ENCODE results near the gene DLL4.

DLL4 gene

DNA sequence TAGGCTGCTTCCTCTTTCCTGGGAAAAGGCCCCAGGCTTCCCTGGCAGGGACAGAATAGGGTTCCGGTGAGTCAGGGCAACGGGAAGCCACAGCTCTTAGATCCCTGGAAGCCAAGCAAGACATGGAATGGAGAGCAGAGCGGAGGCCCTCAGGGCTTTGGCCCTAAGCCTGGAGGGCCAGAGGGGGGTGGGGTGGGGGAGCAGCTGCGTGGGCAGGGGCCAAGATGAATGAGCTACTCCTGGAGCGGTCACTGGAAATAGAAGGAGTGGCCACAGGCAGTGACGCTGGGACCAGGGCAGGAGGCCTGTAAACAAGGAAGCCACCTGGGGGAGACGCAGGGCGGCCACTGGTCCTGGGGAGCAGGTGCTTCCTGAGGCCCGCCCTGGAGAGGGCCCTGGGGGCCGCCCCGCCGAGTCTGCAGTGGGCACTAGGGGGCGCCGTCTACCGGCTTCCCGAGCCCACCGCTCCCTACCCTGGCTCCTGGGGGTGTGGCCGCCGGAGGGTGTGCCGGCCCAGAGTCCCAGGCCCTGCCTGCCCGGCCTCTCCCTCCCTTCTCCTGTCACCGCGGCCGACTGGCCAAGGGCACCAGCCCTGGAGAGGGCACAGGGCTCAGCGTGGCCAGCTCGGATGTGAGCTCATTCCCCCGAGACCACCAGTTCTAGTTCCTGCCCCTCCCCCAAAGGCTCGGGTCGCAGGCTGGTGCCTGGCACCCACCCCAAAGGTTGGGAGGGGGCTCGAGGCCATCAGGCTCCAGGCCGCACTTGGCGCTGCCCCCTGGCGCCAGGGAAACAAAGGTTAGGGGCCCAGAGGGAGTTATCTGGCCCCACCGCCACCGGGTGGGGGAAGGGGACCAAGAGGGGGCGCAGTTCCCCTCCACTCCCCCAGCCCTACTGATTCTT, 22.8 kb upstream of the DLL4 start:
- DNase-seq (ENCODE audit: low read depth in 1 of 2, low spot score in 1 of 2) = peak; percentile 52 to 67

- DNase-seq (ENCODE audit: low read depth in 1 of 2, low spot score in 1 of 2) = peak in 1 of 2 donors; percentile 19
Observed at GRCh38 chr15:40906991-40907802, 21.9 kb upstream of the DLL4 start.

DNA sequence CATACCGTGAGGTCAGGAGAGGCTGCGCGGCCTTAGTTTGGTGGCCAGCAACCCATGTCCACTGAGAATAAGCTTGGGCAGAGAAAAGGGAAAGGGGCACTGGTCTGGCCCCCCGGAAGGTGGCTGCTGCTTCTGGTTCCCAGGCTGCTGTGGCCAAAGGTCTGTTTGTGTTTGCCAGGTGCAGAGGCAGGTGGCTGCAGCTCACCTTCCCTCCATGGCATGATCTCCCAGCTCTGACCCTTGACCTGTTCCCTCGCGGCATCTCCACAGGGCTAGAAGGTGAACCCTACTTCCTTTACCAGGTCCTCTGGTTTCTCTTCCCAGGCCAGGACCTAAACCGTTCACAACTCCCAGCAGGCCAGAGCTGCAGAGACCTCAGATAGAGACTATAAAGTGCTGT, 21.0 kb upstream of the DLL4 start:
- no peak for DNase-seq (ENCODE audit: low read depth in 1 of 2, low spot score in 1 of 2)

DNA sequence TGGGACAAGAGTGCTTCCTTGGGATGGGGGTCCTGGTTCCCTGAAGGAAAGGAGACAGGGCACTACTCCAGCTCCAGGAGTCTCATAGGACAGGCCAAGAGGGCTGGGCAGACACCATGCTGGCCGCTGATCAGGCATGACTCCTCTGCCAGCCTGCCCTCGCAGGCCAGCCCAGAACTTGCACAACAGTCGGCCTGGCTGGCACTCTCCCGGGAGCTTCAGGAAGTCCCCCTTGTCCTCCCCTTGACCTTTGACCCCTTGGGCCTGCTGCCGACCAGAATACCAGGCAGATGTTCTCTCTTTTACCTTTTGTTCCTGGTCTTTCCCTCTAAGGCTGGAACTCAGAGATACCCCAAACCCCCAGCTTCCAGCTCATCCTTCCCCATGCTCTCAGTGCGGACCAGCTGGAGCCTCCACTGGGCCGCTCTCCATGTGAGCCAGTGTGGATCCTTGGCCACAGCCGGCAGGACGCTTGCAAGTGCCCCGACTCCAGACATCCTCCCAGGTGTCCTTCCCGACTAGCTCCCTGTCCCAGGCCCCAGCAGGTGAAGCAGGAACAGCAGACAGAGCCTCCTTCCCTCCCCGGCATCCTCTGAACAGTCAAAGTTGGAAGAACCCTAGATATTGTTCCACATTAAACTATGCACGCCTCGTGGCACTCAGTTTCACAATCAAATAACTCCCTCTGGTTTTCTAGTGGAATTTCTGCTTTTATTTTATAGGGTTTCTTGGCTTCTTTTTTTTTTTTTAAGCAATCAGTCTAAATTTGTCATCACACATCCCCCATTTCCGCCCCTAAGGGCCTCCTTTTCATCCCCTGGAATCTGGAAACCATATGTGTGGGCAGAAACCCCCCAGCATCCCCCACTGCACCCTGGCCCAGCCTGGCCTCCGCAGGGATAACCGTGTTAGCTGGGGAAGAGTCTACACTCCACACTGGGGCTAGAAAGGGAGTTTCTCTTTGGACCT, 19.2 kb upstream of the DLL4 start:
- DNase-seq (ENCODE audit: low read depth in 1 of 2, low spot score in 1 of 2) = no peak

GRCh38 chr15:40911141-40911540, 18.0 kb upstream of the DLL4 start:
- no peak for DNase-seq (ENCODE audit: low read depth in 1 of 2, low spot score in 1 of 2)

GRCh38 chr15:40911693-40912092, 17.4 kb upstream of the DLL4 start:
- no peak for DNase-seq (ENCODE audit: low read depth in 1 of 2, low spot score in 1 of 2)

DNA sequence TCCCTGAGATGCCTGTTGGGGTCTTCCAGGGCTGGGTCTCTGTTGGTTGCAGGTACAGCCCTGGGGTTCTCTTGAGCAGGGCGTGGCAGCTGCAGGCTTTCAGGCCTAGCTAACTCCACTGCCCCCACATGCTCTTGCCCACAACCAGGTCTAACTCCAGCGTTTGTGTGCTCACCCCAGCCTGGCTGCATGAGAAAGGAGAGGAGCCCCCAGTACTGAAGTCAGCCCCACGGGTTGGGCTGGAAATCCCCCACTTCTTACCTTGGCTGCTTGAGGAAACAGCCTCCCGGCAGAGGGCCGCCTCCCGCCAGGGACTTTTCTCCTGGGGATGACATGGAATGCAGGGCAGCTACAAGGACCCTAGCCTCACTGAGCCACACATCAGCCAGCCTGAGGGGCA, 16.7 kb upstream of the DLL4 start:
- DNase-seq (ENCODE audit: low read depth in 1 of 2, low spot score in 1 of 2) = no peak

DNA sequence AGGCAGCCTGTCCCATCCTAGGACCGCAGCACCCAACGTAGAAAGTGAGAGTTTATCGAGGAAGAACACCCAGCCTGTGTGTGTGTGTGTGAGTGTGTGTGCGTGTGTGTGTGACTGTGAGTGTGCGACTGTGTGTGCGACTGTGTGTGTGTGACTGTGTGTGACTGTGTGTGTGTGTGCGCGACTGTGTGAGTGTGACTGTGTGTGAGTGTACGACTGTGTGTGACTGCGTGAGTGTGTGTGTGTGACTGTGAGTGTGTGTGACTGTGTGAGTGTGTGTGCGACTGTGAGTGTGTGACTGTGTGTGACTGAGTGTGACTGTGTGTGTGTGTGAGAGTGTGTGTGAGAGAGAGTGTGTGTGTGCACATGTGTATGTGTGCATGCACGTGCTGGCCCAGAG, 15.1 kb upstream of the DLL4 start:
- no peak for DNase-seq (ENCODE audit: low read depth in 1 of 2, low spot score in 1 of 2)

DNA sequence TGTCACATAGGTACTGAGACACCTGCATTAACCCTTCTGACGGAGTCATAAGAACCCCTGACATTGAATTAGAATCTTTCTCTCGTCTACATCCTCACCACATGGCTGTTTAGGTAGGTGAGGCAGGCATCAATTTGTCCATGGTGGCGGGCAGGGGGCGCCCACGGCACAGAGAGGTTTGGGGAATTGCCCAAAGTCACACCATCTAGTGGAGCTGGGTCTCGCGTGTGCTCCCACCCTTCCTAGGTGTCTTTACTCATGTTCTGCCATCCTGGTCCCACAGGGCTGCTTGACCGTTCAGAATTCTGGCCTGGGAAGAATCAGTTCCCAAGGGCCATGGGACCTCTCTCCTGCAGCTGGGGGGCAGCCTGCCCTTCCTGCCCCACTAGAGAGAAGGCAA, 14.7 kb upstream of the DLL4 start:
- no peak for DNase-seq (ENCODE audit: low read depth in 1 of 2, low spot score in 1 of 2)

DNA sequence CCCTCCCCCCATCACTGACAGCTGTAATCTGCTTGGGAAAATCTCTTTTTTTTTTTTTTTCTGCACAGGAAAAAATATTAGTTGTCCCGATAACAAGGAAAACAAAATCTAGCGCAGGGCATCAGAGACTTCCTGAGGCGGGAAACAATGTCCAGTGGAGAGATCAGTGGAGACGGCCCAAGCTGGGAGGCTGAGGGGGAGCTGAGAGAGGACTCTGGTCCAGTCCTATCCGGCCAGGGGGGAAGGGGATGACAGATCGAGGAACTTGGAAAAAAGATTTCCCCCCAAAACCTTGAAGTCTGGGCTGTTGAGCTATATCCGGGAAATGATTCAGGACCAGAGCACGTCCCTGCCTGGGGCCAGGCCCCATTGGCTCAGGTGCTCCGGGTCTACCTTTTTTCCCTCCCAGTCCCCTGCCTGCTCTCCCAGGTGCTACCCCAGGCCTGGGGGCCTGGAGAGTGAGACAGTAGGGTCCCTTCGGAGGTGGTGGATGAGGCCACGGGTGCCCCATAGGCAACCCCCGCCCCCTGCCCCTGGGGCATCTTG, 14.0 kb upstream of the DLL4 start:
- DNase-seq (ENCODE audit: low read depth in 1 of 2, low spot score in 1 of 2) = no peak

GRCh38 chr15:40915679-40916078, 13.5 kb upstream of the DLL4 start:
- DNase-seq (ENCODE audit: low read depth in 1 of 2, low spot score in 1 of 2) = no peak

DNA sequence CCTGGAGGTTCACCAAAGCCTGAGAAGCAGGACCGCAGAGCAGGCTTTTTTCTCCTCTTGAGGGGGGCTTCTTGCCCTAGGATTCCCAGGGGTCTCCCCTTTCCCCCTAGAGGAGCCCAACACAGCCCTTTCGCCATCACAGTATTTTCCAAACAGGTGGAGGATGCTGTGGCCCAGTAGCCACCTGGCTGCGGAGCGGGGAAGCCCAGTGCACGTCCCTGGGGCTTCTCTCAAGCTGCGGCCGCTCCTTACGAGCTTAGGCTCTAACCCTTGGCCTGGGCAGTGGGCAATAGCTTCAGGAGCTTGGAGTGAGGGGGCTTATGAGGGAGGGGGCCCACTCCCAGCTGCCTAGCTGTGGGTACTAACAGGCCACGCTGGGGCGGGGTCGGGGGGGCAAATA, 11.6 kb upstream of the DLL4 start:
- DNase-seq (ENCODE audit: low read depth in 1 of 2, low spot score in 1 of 2) = no peak

DNA sequence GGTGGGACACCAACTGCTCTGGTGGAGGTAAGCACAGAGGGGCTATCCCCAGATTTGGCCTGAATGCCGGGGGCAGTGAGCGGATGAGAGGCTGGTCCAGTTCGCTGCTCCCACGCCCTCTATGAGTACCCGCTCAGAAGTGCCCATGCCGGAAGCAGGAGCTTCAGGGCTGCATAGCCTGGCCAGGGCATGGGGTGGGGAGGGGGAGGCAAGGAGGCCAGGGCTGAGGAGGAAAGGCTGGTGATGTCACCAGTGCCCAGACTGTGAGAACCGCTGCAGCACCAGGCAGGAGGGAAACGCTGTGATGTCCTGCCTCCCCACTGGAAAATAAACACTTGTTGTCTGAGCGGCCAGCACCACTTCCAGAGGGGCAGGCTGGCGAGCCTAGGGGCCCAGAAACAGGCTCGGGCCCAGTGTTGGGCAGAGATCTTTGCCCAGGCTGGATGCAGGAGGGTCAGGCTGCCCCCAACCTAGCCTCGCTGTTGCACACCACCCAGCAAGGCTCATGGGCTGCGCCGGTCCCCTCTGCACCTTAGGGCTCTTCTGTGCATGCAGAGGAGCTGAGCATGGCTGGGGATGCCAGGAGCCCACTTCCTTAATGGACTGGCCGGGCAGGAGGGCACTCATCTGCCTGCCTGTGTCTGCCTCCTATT, 10.9 kb upstream of the DLL4 start:
- DNase-seq (ENCODE audit: low read depth in 1 of 2, low spot score in 1 of 2) = no peak

- DNase-seq (ENCODE audit: low read depth in 1 of 2, low spot score in 1 of 2) = no peak
Observed at GRCh38 chr15:40918799-40919392, 10.2 kb upstream of the DLL4 start.

DNA sequence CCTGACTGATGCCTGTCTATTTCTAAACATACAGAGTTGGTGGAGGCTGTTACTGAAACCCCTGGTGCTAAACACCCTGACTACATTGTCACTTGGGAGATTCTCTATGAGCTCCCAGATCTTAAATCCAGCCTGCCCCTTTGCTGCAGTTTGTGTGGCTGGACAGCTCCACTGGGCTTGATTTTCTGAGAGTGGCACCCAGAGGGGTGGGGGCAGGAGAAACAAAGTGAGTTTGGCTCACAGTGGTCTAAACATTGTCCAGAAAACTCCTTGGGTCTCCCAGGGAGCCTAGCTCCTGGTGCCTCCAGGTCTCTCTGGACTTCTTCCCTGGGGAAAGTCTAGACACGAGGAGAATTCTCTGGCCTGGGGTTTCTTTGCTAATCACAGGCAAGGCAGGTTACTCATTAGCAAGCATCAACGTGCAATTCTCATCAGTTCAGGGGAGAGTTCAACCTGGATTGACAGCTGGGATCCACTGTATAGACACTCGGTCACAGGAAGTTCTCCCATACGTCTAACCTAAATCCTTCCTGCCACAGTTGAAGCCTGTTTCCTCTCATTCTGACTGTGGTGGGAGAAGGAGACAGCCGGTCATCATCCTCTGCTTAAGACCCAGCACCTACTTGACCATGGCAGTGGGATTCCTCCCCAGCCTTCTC, 7.1 kb upstream of the DLL4 start:
- DNase-seq (ENCODE audit: low read depth in 1 of 2, low spot score in 1 of 2) = no peak

DNA sequence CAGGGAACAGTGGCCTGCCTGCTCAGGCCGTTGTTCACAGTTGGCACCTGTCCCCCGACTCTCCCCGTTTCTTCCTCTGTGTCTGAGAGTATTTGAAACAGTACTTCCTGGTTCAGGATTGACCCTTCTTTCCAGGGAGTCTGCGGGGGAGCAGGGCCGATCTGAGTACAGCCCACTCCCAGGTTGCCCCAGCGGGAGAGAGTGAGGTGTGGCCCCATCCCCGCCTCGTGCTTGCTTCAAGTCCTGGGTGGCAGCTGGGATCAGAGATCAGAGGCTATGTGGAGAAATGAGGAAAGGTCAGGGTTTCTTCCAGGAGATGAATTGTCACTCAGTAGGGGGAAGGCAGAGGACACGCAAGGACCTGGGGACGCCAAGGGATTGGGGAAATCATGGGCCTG, 6.5 kb upstream of the DLL4 start:
- no peak for DNase-seq (ENCODE audit: low read depth in 1 of 2, low spot score in 1 of 2)

DNA sequence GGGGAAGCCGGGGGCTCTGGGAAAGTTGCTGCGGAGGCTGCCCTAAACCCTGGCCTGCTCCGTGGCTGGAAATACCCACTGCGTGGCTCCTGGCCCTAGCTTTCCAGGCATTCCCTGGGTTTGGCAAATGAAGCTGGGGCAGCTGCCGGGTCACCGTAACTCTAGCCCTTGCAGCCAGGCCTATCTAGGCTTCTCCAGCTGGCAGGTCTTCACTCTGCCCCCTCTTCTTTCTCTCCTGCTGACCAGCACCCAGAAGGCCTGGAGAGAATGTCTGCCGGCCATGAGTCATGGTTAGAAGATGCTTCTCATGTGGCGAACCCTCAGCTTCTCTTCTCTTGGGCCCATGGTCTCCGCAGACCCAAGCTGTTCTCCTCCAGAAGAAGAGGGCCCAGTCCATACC, 5.6 kb upstream of the DLL4 start:
- no peak for DNase-seq (ENCODE audit: low read depth in 1 of 2, low spot score in 1 of 2)

DNA sequence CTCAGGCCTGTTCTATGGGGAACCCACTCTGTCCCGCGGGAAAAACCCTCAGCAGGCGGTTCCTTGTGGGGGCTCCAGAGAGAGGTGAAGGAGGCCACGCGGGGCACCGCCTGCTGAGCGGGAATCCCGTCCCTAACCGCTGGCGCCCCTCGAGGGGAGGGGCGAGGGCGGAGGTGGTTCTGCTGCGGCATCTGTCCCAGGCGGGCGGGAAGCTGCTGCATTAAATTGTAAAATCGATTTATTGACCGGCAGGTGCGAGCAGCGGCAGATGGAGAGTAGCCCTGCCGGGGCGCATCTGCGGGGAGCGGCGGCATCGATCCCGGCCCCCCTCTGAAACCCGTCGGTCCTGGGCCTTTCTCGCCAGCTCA, 3.7 kb upstream of the DLL4 start:
- DNase-seq (ENCODE audit: low read depth in 1 of 2, low spot score in 1 of 2) = no peak

GRCh38 chr15:40925863-40926658, 3.1 kb upstream of the DLL4 start:
- no peak for DNase-seq (ENCODE audit: low read depth in 1 of 2, low spot score in 1 of 2)

Measured in stimulated activated CD4-positive, alpha-beta T cell treated with anti-CD3 and anti-CD28 coated beads, Interleukin-15, amount 100 ng/mL, for 1 hour (primary cell).